HL-60 (cell line): ENCODE data around the gene IL22RA1.

ENCODE experiments used
- GABPA ChIP-seq: IDR thresholded peaks from 2 replicates; pipeline ENCODE4 v1.6.1; 2012; ENCODE audit warnings: low read depth
- POLR2AphosphoS5 ChIP-seq: IDR thresholded peaks from 2 replicates; pipeline ENCODE4 v1.6.1; 2012; ENCODE audit warnings: low read depth
- TF ChIP-seq, protein P1 (sequence below): IDR thresholded peaks from one replicate; pipeline ENCODE4 v1.5.1; 2011; ENCODE audit warnings: low read length, control low read depth, inconsistent platforms; ENCODE audit not compliant: insufficient read depth
- TF ChIP-seq, protein P2 (sequence below): IDR thresholded peaks from 2 replicates; pipeline ENCODE4 v1.6.1; 2012; ENCODE audit warnings: low read depth; ENCODE audit not compliant: insufficient replicate concordance

DNA sequence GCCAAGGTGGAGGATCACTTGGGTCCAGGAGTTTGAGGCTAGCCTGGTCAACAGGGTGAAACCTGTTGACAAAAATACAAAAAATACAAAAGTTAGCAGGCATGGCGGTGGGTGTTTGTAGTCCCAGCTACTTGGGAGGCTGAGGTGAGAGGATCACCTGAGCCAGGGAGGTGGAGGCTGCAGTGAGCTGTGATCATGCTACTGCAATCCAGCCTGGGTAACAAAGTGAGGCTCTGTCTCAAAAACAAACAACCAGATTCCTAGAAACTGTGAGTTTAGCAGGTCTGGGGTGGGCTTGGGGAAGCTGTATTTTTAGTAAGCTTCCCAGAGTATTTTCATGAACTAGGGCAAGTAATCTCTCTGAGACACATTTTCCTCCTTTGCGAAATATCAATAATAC, 25.8 kb downstream of the IL22RA1 start:
- no peak for TF ChIP-seq POLR2AphosphoS5
- TF ChIP-seq, protein P1, sequence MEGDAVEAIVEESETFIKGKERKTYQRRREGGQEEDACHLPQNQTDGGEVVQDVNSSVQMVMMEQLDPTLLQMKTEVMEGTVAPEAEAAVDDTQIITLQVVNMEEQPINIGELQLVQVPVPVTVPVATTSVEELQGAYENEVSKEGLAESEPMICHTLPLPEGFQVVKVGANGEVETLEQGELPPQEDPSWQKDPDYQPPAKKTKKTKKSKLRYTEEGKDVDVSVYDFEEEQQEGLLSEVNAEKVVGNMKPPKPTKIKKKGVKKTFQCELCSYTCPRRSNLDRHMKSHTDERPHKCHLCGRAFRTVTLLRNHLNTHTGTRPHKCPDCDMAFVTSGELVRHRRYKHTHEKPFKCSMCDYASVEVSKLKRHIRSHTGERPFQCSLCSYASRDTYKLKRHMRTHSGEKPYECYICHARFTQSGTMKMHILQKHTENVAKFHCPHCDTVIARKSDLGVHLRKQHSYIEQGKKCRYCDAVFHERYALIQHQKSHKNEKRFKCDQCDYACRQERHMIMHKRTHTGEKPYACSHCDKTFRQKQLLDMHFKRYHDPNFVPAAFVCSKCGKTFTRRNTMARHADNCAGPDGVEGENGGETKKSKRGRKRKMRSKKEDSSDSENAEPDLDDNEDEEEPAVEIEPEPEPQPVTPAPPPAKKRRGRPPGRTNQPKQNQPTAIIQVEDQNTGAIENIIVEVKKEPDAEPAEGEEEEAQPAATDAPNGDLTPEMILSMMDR = no peak
- TF ChIP-seq GABPA = no peak
- TF ChIP-seq, protein P2, sequence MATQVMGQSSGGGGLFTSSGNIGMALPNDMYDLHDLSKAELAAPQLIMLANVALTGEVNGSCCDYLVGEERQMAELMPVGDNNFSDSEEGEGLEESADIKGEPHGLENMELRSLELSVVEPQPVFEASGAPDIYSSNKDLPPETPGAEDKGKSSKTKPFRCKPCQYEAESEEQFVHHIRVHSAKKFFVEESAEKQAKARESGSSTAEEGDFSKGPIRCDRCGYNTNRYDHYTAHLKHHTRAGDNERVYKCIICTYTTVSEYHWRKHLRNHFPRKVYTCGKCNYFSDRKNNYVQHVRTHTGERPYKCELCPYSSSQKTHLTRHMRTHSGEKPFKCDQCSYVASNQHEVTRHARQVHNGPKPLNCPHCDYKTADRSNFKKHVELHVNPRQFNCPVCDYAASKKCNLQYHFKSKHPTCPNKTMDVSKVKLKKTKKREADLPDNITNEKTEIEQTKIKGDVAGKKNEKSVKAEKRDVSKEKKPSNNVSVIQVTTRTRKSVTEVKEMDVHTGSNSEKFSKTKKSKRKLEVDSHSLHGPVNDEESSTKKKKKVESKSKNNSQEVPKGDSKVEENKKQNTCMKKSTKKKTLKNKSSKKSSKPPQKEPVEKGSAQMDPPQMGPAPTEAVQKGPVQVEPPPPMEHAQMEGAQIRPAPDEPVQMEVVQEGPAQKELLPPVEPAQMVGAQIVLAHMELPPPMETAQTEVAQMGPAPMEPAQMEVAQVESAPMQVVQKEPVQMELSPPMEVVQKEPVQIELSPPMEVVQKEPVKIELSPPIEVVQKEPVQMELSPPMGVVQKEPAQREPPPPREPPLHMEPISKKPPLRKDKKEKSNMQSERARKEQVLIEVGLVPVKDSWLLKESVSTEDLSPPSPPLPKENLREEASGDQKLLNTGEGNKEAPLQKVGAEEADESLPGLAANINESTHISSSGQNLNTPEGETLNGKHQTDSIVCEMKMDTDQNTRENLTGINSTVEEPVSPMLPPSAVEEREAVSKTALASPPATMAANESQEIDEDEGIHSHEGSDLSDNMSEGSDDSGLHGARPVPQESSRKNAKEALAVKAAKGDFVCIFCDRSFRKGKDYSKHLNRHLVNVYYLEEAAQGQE = no peak
